HG02981 (cell line): Measurements from ENCODE around the gene MTCL3.
"Not testable (repeated sequence)": the region's sequence is repeated elsewhere in the genome, so short reads cannot be mapped to it uniquely, and the experiment has no call there.

Source experiments
- ATAC-seq: cut with Tn5 transposase; IDR thresholded peaks from one replicate; pipeline ENCODE4 v1.9.1; 2021; ENCODE audit warnings: mild to moderate bottlenecking, moderate library complexity; ENCODE audit not compliant: unreplicated experiment

MTCL3 gene

GRCh38 chr6:127439718-127440117 is 79.4 kb downstream of the MTCL3 start:
- ATAC-seq, result no peak

GRCh38 chr6:127436578-127437110 is 82.5 kb downstream of the MTCL3 start:
- no peak for ATAC-seq

- ATAC-seq, result no peak
Observed at GRCh38 chr6:127435626-127436220, 83.4 kb downstream of the MTCL3 start.

DNA sequence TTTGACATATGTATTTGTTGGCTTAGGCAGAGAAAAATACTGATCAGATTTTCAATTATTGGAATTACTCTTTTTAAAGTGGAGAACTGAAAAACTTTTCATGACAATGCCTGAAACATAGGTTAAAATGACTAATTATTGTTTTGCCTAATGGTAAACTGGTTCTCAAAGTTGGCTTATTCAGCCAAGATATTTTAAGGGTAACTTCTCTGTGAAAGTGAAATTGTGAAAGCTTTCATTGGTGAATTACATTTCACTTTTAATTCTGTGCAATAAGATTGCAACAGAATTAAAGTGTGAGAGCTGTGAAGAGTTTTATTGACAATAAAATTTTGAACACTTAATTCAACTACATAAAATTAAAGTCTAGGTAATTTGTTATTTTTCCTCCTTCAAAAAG is 84.5 kb downstream of the MTCL3 start:
- ATAC-seq, result no peak

GRCh38 chr6:127428562-127428961 is 90.6 kb downstream of the MTCL3 start:
- ATAC-seq, result not testable (repeated sequence)

DNA sequence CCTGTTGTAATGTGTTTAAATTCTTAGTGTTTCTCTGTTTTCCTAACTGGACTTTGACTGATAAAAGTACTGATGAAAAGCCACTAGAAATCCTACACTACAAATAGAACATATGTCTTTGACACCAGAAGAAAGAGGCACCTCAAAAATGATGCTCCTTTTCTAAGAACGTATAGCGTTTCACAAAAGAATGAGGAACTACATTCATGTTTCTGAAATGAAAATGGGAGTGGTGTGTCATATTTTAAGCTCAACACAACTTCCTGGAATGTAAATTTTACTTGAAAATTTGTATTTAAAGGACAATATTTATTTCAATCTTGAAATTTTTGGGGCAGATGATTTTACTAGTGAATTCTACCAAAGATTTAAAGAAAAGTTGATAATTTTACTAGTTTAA is 95.2 kb downstream of the MTCL3 start:
- ATAC-seq, result no peak
